Measurements from ENCODE around the gene C11orf91.
A peak's percentile ranks its signal among the peaks of the same experiment; 100 is the strongest.

Gene C11orf91

GRCh38 chr11:33724644-33725035, 24.0 kb upstream of the C11orf91 start:
- no peak for DNase-seq (ENCODE audit: low read depth)
- no peak for TF ChIP-seq CTCF (IDR thresholded peaks at IDR 0.05; ENCODE audit: low read depth, low read length)
- TF ChIP-seq MAX (IDR thresholded peaks at IDR 0.05; ENCODE audit: low read depth, low read length) = no peak
- no peak for TF ChIP-seq POLR2A (IDR thresholded peaks at IDR 0.05; ENCODE audit: extremely low read depth, insufficient read length)
- TF ChIP-seq MYC (IDR thresholded peaks at IDR 0.05; ENCODE audit: low read depth, low read length) = no peak
- H3K4me3 ChIP-seq (ENCODE audit: low read depth, low read length) = no peak overlapping the region

GRCh38 chr11:33723238-33723881, 22.7 kb upstream of the C11orf91 start:
- no peak overlapping the region for H3K4me3 ChIP-seq (ENCODE audit: low read depth, low read length)
- DNase-seq (ENCODE audit: low read depth) = peak; percentile 82
- TF ChIP-seq CTCF (IDR thresholded peaks at IDR 0.05; ENCODE audit: low read depth, low read length) = no peak
- no peak for TF ChIP-seq MAX (IDR thresholded peaks at IDR 0.05; ENCODE audit: low read depth, low read length)
- no peak for TF ChIP-seq POLR2A (IDR thresholded peaks at IDR 0.05; ENCODE audit: extremely low read depth, insufficient read length)
- TF ChIP-seq MYC (IDR thresholded peaks at IDR 0.05; ENCODE audit: low read depth, low read length) = no peak

GRCh38 chr11:33722590-33723234, 22.1 kb upstream of the C11orf91 start:
- TF ChIP-seq MAX (IDR thresholded peaks at IDR 0.05; ENCODE audit: low read depth, low read length) = no peak
- TF ChIP-seq CTCF (IDR thresholded peaks at IDR 0.05; ENCODE audit: low read depth, low read length) = no peak
- no peak for TF ChIP-seq POLR2A (IDR thresholded peaks at IDR 0.05; ENCODE audit: extremely low read depth, insufficient read length)
- no peak for TF ChIP-seq MYC (IDR thresholded peaks at IDR 0.05; ENCODE audit: low read depth, low read length)
- peak; percentile 18 for DNase-seq (ENCODE audit: low read depth)
- no peak overlapping the region for H3K4me3 ChIP-seq (ENCODE audit: low read depth, low read length)

GRCh38 chr11:33721984-33722383, 21.4 kb upstream of the C11orf91 start:
- TF ChIP-seq POLR2A (IDR thresholded peaks at IDR 0.05; ENCODE audit: extremely low read depth, insufficient read length) = no peak
- no peak for TF ChIP-seq MYC (IDR thresholded peaks at IDR 0.05; ENCODE audit: low read depth, low read length)
- TF ChIP-seq MAX (IDR thresholded peaks at IDR 0.05; ENCODE audit: low read depth, low read length) = no peak
- no peak for DNase-seq (ENCODE audit: low read depth)
- H3K4me3 ChIP-seq (ENCODE audit: low read depth, low read length) = no peak overlapping the region

GRCh38 chr11:33721426-33721825, 20.8 kb upstream of the C11orf91 start:
- H3K4me3 ChIP-seq (ENCODE audit: low read depth, low read length) = no peak overlapping the region

More at GRCh38 chr11:33721426-33721825, 20.8 kb upstream of the C11orf91 start:
- TF ChIP-seq MAX (IDR thresholded peaks at IDR 0.05; ENCODE audit: low read depth, low read length) = no peak
- no peak for TF ChIP-seq POLR2A (IDR thresholded peaks at IDR 0.05; ENCODE audit: extremely low read depth, insufficient read length)
- TF ChIP-seq CTCF (IDR thresholded peaks at IDR 0.05; ENCODE audit: low read depth, low read length) = no peak
- TF ChIP-seq MYC (IDR thresholded peaks at IDR 0.05; ENCODE audit: low read depth, low read length) = no peak
- DNase-seq (ENCODE audit: low read depth) = no peak
